A673 (cell line): ENCODE measurements around the gene OLFM4.

Source experiments
- EZH2 ChIP-seq: fragments of 200-600 bp; sonication (generic); IDR thresholded peaks from 2 replicates; pipeline ENCODE4 v1.6.1; 2017; ENCODE audit warnings: borderline replicate concordance, low read depth, mild to moderate bottlenecking, mixed read lengths, antibody characterized with exemption, low read length; ENCODE audit not compliant: poor library complexity, severe bottlenecking
- TF ChIP-seq, protein P1 (sequence below): fragments of 300-800, 200-600 bp; sonication (generic); conservative IDR thresholded peaks from 2 replicates; pipeline ENCODE4 v1.5.1; 2017; ENCODE audit warnings: low read depth, mild to moderate bottlenecking, antibody characterized with exemption, low read length, moderate library complexity, mixed read lengths

DNA sequence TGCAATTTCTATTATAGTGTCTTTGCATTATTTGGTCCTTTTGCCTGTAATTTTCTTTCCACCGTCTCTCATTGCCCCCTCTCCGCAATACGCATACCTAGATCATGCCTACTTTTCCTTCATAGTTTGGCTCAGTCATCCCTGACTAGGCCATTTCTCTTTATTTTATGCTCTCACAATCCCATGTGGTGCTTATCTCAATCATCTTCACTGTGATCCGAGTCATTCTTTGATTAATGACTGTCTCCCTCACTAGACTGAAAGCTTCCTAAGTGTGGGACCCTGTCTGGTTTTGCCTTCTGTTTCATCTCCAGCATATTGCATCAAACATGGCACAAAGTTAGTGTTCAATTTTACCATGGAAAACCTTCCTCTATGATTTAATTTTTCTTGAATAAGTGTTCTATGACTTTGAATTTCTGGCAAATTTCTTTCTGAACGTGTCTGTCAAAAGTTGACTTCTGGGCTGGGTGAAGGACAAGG lies 43.7 kb upstream of the OLFM4 start:
- TF ChIP-seq, protein P1, sequence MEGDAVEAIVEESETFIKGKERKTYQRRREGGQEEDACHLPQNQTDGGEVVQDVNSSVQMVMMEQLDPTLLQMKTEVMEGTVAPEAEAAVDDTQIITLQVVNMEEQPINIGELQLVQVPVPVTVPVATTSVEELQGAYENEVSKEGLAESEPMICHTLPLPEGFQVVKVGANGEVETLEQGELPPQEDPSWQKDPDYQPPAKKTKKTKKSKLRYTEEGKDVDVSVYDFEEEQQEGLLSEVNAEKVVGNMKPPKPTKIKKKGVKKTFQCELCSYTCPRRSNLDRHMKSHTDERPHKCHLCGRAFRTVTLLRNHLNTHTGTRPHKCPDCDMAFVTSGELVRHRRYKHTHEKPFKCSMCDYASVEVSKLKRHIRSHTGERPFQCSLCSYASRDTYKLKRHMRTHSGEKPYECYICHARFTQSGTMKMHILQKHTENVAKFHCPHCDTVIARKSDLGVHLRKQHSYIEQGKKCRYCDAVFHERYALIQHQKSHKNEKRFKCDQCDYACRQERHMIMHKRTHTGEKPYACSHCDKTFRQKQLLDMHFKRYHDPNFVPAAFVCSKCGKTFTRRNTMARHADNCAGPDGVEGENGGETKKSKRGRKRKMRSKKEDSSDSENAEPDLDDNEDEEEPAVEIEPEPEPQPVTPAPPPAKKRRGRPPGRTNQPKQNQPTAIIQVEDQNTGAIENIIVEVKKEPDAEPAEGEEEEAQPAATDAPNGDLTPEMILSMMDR, result no peak
- TF ChIP-seq EZH2, result no peak
